Anterior cingulate cortex (tissue), 58 donors: ENCODE data around the gene POLR2E.

Experiments
- DNase-seq, 58 donors: peaks; one replicate each; lab custom pipeline; 2025; lab: John Stamatoyannopoulos, UW

POLR2E gene

DNA sequence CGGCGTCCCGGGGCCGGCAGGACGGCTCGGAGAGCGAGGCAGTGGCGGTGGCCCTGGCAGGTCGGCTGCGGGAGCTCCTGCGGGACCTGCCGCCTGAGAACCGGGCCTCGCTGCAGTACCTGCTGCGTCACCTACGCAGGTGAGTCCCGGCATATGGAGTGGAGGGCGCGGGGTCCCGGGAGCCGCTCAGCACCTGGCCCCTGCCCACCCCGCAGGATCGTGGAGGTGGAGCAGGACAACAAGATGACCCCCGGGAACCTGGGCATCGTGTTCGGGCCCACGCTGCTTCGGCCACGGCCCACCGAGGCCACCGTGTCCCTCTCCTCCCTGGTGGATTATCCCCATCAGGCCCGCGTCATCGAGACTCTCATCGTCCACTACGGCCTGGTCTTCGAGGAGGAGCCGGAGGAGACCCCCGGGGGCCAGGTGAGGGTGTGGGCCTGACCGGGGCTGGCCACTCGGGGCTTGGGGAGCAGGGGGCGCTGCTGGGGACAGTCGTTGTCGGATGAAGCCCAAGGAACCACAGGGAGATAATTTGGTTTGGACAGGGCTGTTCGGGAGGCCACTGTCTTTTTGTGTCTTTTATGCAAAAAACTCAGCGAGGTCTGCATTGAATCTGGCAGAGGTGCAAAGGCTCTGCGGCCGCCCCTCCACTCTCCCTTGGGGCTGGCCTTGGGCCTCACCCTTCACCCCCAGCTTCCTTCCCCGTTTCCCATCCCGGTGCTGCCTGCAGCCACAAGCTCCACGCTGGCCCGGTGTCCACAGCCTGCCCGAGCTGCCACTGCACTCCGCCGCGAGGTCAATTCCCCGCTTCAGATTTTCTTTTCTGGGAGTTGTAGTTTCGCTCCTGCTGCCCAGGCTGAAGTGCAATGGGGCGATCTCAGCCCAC is 12.0 kb downstream of the POLR2E start:
- no peak for DNase-seq

DNA sequence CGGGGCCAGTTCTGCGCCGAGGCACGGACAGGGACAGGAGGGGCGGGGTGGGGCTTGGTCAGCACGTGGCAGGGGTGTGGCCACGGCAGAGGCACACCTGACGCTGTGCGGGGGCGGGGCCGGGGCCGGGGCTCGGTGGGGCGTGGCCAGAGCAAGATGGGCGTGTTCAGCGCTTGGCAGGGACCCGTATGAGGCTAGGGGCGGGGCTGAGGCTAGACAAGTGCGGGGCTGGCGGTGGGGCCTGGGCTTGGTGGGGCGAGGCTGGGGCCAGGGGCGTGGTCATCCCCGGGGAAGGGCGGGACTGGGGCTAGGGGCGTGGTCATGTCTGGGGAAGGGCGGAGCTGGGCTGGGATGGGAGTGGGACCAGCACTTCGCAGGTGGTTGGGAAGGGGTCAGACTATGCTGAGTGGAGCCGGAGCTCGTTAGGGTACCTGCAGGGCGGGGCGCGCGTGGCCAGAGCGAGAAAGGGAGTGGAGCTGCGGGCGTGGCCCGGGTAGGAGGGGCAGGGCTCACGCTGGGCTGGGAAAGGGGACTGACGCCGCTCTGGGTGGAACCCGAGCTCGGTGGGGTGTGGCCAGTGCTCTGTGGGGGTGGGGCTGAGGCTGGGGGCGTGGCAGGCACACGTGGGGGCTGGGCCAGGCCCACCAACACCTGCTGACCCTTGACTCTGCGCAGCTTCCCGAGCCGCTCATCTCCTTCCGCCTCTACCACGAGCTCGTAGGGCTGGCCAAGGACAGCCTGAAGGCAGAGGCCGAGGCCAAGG is 12.8 kb downstream of the POLR2E start:
- DNase-seq = peak in 1 of 58 donors; percentile 69

DNA sequence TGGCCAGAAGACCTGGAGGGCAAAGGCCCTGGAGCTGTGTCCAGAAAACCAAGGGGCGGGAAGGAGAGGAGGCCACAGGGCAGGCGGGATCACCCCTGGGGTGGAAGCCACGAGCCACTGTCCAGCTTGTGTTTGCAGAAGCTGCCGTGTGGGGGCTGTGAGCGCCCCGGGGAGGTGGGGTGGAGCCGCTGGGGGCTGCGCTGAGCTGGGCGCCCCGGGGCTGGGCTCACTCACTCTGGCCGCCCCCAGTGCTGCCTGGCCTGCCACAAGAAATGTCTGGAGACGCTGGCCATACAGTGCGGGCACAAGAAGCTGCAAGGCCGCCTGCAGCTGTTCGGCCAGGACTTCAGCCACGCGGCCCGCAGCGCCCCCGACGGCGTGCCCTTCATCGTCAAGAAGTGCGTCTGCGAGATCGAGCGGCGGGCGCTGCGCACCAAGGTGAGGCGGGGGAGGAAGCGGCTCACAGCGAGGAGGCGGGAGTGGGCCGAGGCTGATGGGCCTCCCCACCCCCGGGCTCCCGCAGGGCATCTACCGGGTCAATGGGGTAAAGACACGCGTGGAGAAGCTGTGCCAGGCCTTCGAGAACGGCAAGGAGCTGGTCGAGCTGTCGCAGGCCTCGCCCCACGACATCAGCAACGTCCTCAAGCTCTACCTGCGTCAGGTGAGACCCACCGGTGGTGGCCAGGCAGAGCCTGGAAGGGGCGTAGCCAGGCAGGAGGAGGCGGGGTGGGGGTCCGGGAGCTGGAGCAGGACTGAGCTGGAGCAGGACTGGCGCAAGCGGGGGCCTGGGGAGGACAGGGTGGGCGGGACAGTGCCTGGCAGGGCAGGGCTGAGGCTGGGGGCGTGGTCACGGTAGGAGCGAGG is 13.6 kb downstream of the POLR2E start:
- DNase-seq = no peak

DNA sequence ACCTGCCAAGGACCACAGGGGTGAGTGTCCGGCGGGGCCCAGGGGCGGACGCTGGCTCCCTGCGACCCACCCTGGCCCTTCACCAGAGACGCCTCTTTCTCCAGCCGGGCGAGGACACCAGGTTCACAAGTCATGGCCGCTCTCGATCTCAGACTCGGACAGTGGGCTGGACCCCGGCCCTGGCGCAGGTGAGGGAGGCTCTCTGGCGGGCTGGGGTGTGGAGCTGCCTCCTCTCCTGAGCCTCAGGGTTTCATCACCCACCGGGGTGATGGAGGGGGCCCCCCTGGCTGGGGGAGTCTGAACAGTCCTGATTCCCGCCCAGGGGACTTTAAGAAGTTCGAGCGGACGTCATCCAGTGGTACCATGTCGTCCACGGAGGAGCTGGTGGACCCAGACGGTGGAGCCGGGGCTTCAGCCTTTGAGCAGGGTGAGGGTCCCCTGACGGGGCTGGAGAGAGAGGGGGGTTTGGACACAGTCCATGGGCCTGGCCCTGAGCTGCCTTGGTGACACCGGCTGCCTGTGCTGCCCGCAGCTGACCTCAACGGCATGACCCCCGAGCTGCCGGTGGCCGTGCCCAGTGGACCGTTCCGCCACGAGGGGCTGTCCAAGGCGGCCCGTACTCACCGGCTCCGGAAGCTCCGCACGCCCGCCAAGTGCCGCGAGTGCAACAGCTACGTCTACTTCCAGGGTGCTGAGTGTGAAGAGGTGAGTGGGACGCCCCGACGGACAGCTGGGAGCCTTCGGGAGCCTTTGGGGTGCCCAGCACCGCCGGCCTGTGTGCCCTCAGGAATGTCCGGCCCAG is 14.6 kb downstream of the POLR2E start:
- DNase-seq = no peak

DNA sequence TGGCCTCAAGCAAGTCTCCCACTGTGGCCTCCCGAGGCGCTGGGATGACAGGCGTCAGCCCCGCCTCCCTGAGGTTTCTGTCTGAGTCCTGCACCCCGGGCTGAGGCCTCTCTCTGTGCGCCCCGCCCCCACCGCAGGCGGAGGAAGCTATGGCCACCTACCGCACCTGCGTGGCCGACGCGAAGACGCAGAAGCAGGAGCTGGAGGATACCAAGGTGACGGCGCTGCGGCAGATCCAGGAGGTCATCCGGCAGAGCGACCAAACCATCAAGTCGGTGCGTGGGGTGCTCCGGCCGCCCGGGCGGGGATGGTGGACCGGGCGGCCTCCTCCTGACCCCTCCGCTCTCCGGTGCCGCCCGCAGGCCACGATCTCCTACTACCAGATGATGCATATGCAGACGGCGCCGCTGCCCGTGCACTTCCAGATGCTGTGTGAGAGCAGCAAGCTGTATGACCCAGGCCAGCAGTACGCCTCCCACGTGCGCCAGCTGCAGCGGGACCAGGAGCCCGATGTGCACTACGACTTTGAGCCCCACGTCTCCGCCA is 15.5 kb downstream of the POLR2E start:
- no peak for DNase-seq

DNA sequence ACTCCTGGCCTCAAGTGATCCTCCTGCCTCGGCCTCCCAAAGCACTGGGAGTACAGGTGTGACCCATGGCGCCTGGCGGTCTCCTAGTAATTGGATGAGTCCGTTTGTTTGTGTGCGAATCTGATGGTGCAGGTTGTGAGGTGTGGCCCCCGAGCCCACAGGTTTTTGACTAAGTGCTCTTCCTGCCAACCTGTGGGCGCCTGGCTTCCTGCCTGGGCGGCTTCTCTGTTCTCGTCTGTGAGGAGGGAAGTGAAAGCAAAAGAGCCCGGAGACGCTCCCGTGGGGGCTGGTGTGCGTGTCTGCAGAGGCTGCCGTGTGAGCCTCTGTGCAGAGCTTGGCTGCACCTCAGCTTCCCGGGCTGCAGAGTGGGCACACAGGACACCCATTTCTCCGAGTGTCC is 18.2 kb downstream of the POLR2E start:
- peak in 30 of 58 donors; percentile 3 to 50 (median 22) for DNase-seq

DNA sequence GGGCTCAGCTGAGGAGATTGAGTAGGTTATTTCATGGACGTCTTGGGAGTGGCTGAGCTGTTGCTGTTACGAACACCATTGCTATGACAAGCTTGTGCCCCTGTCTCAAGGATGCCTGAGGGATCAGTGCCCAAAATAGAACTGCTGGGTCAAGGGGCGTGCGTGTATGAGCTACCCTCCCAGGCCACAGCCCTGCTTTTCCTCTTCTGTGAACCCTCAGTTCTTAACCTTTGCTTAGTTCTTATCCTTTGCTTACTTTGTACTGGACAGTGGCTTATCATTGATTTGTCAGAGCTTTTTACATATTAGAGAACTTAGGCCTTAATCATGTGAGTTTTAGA is 19.2 kb downstream of the POLR2E start:
- no peak for DNase-seq

DNA sequence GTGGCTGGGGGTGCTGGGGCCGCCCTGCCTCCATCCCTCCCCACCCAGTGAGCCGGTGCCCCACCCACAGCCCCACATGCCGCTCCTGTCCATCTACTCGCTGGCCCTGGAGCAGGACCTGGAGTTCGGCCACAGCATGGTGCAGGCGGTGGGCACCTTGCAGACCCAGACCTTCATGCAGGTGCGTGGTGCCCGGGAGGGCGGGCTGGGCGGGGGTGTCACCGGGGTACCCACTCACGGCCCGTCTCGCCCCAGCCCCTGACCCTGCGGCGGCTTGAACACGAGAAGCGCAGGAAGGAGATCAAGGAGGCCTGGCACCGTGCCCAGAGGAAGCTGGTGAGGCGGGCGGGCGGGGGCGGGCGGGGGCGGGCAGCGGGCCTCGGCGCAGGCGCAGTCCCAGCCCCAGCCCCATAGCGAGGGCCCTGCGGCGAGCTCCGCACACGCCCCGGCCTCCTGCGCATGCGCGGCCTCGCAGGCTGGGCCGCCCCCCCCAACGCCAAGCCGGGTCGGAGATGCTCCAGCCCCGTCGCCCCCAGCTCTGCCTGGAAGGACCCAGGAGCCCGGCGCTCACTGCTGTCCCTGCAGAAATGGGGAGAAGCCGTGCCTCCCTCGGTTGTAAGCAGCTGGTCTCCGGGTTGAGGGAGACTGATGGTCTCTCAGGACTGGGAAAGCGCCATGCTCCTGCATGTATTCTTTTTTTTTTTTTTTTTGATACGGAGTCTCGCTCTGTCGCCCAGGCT is 20.5 kb downstream of the POLR2E start:
- peak in 55 of 58 donors; percentile 3 to 84 (median 53) for DNase-seq

DNA sequence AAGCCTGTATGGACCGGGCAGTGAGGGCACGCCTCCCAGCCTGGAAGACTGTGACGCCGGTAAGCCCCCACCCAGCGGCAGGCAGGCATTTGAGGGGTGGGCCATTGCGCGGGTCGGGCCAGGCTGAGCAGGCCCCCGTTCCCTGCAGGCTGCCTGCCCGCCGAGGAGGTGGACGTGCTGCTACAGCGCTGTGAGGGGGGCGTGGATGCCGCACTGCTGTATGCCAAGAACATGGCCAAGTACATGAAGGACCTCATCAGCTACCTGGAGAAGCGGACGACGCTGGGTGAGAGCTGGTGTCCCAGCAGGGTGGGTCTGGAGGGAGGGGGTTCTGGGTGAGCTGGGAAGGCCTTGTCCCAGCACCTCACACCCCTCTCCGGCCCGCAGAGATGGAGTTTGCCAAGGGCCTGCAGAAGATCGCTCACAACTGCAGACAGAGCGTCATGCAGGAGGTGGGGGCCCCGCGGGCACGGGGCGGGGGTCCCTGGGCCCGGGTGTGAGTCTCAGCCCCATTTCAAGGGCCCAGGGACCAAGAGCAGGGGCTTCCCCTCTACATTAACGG is 21.1 kb downstream of the POLR2E start:
- DNase-seq = no peak

DNA sequence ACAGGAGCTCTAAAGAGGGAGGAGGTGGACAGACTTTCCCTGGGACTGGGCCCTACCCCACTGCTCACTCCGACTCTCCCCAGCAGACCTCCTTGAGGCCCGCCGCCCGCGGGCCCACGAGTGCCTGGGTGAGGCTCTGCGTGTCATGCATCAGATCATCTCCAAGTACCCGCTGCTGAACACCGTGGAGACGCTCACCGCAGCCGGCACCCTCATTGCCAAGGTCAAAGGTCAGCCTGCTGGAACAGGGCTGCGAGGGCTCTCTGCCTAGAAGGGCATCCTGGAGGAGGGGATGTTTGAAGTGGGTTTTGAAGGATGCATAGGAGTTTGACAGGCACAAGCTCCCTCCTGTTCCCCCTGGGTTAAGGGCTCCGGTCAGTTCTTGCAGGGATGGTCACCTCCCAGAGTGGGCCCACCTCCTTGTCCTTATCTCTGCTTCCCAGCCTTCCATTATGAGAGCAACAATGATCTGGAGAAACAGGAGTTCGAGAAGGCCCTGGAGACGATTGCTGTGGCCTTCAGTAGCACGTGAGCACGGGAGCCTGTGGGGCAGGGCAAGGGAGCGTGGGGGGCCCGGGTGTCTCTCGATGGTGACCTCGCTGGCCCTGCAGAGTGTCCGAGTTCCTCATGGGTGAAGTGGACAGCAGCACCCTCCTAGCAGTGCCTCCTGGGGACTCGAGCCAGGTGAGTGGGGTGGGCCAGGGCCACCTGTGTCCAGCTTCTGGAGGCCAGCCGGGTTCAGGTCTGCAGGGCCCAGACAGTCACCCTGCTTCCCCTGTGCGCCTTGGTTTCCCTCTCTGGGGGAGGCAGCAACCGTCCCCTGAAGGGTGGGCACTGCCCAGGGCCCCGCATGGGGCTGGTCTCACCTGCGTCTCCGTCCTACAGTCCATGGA is 21.9 kb downstream of the POLR2E start:
- no peak for DNase-seq

DNA sequence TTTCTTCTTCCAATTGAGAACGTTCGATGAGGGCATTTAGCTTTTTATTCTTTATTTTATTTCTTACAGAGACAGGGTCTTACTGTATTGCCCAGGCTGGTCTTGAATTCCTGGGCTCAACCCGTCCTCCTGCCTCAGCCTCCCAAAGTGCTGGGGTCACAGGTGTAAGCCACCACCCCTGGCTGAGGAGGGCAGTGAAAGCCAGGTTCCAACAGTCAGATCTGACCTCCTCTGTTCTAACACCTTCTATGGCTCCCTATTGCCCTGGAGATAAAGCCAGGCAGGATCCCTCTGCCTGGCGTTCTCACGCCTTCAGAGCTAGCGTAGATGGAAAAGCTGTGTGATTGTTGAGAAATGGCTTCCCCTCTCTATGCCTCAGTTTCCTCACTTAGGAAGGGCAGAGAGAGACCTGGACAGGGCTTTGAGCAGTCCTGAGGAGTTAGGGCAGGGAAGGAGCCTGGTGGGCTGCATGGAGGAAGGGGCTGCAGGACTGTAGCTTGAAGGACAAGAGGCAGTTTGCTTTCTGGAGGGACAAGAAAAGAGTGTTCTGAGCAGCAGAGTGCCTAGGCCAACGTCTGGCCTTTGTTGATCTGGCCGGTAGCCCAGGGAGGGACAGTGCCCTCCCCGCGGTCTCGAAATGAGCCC is 22.7 kb downstream of the POLR2E start:
- DNase-seq = no peak

DNA sequence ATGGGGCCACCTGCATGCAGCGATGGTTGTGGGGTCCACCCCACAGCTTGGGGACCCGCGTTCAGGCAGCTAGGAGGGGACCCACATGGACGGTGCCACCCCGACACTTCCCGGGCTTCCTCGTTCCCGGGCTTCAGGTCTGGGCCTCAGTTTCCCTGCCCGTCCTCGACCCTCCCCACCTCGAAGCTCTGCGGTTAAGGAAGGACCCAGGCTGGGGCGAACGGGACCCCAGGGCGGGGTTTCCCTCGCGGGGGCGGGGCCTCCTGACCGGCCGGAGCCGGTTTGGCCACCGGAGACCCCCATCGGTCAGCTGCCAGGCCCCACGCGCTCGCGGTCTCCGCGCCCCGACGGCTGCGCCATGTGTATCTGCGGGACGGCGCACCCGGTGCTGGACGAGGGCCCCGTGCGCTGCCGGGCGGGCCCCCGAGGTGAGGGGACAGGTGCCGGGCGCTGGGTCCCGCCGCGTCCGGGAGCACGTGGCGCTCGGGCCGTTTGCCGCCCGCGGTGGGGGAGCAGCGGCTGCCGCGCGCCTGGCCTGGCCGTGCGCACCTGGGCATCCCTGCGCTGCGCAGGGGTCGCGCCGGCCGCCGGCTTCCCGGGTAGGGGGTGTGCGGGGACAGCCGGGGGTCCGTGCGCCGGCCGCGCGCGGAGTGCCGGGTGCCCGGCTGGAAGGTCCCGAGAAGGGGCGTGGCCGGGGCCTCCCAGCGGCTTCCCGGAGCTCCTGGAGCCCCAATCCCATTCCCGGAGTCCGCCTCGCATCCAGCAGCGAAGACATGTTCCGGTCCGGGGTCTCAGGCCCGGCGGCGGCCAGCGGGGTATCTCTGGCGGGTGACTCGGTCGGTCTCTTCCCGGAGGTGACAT is 24.0 kb downstream of the POLR2E start:
- DNase-seq = no peak

DNA sequence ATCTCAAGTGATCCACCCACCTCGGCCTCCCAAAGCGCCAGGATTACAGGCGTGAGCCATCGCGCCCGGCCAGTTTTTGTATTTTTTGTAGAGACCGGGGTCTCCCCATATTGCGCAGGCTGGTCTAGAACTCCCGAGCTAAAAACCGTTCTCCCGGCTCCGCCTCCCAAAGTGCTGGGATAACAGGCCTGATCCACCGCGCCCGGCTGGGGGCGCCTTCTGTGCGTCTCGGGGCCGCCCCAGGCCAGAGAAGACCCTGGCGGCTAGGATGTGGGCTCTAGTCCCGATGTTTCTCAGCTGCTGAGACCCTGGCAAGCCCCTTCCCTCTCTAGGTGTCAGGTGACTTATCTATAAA is 24.6 kb downstream of the POLR2E start:
- DNase-seq = no peak

DNA sequence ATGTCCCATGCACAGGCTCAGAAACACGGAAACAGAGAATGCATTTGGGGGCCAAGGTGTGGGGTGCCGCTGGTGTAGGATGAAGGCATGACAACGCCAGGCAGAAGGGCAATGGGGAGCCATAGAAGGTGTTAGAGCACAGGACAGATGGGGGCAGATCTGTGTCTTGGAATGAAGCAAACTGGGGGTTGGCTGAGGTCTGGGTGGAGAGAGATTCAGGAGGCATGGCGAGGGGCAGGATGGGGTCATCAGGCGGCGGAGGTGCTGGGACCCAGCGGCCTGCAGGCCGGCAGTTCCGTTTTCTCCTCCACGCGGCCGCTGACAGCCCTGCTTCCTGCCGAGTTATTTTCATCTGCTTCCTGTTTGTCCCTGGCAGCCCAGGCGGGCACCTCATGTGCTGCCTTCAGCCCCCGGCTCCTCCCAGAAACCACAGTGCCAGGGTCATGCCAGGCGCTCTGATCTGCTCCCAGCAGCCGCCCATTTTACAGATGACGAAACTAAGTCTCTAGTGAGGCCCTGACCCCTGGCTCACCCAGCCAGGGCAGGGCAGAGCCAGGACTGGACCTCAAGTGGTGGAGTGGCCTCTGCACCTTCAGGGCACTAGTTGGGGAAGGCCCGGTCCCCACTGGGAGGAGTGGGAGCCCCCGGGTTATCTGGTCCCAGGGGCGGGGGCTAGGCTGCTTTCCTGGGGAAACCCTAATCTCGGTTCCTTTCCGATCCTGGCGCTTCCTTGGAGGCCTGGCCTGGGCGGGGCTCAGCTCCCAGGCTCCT is 26.0 kb downstream of the POLR2E start:
- peak in 20 of 58 donors; percentile 6 to 51 (median 24) for DNase-seq
